Endodermal cell (in vitro differentiated cells): ENCODE measurements around the gene PLEKHA1. TPM values are rescaled to one million over a fixed set of nuclear protein-coding genes. Genes with fewer than 3 reads are reported as not detected.

Experiments used
- DNase-seq: peaks from one replicate; pipeline ENCODE4 v3.0.0-alpha.2; 2017
- H3K27ac ChIP-seq: 2 replicates; pipeline ENCODE4 v1.5.1; 2013; ENCODE audit warnings: mild to moderate bottlenecking, low read depth, low read length, moderate library complexity
- H3K27me3 ChIP-seq: 2 replicates; pipeline ENCODE4 v1.6.1; 2013; ENCODE audit warnings: mild to moderate bottlenecking, low read length, moderate library complexity; ENCODE audit not compliant: insufficient read depth, control insufficient read depth, poor library complexity, severe bottlenecking
- H3K36me3 ChIP-seq: 2 replicates; pipeline ENCODE4 v1.7.0; 2013; ENCODE audit warnings: mild to moderate bottlenecking, low read length, moderate library complexity; ENCODE audit not compliant: control insufficient read depth, insufficient read depth
- H3K4me1 ChIP-seq: one replicate; pipeline ENCODE4 v1.7.0; 2013; ENCODE audit warnings: low read length; ENCODE audit not compliant: control insufficient read depth, insufficient read depth
- H3K4me3 ChIP-seq: 2 replicates; pipeline ENCODE4 v1.5.1; 2013; ENCODE audit warnings: mild to moderate bottlenecking, low read length, moderate library complexity
- H3K9ac ChIP-seq: 2 replicates; pipeline ENCODE4 v1.6.1; 2013; ENCODE audit warnings: mild to moderate bottlenecking, low read length, moderate library complexity; ENCODE audit not compliant: poor library complexity, severe bottlenecking; ENCODE audit errors: extremely low read depth
- H3K9me3 ChIP-seq: 2 replicates; pipeline ENCODE4 v1.6.1; 2013; ENCODE audit warnings: mild to moderate bottlenecking, low read length, moderate library complexity; ENCODE audit not compliant: control insufficient read depth
- H3K27ac Mint-ChIP-seq: 2 replicates; pipeline ENCODE4 v1.8.0; 2020; ENCODE audit warnings: mixed read lengths
- H3K27me3 Mint-ChIP-seq: 2 replicates; pipeline ENCODE4 v1.8.0; 2021; ENCODE audit warnings: mild to moderate bottlenecking, mixed read lengths; ENCODE audit not compliant: insufficient read depth
- H3K36me3 Mint-ChIP-seq: 2 replicates; pipeline ENCODE4 v1.8.0; 2020; ENCODE audit warnings: low read depth, mixed read lengths
- H3K4me1 Mint-ChIP-seq: 2 replicates; pipeline ENCODE4 v1.8.0; 2020; ENCODE audit warnings: mixed read lengths
- H3K4me3 Mint-ChIP-seq: 2 replicates; pipeline ENCODE4 v1.8.0; 2020; ENCODE audit warnings: mild to moderate bottlenecking, moderate library complexity, mixed read lengths
- H3K9me3 Mint-ChIP-seq: 2 replicates; pipeline ENCODE4 v1.8.0; 2020; ENCODE audit warnings: mild to moderate bottlenecking, mixed read lengths
- WGBS, 2 experiments: methylation state at CpG; one replicate each; pipeline versions ENCODE4 v1.1.5 to v1.1.7; 2013; ENCODE audit warnings: missing lambda C conversion rate in 2 of 2, mixed read lengths in 1 of 2; ENCODE audit not compliant: insufficient coverage in 1 of 2, insufficient read length in 1 of 2; 5-methylcytosine and 5-hydroxymethylcytosine counted together
- total RNA-seq, 2 donors: library from RNA; stranded (reverse); fragmentation: NEBNext Ultra II Directional in 1 of 2; extraction: Animal tissue kit (Norgen Biotek cat#: 25700) in 1 of 2; gene quantifications; 2 replicates in 1 of 2; 3 replicates in 1 of 2; pipeline ENCODE4 v1.2.1, GENCODE V29; 2021
- TF ChIP-seq, protein P1 (sequence below): fragments of 200-600 bp; sonication (generic); conservative IDR thresholded peaks from 2 replicates; pipeline ENCODE4 v1.5.0; 2021; ENCODE audit warnings: antibody characterized with exemption, mild to moderate bottlenecking

PLEKHA1 gene
- total RNA-seq, 2 donors from 2014 or later, result 29.6 to 49.0 TPM

DNA sequence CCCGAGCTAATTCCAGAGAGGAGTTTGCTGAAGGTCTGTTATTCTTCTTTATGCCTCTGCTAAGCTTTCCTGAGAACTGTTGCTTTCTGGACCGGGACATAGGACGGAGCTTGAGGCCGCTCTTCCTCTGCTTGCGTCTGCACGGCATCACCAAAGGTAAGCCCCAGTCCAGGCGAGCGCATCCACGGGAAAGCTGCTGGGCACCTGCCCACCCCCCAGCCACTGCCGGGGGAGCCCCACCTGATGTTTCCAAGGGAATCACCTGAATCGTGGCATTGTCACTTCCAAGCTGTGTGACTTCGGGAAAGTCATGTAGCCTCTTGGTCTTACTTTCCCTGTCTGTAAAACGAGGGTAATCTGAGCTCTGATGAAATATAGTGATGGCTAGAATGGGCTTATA lies 45.1 kb upstream of the PLEKHA1 start:
- Mint-ChIP-seq H3K9me3 (no peaks in the 10 kb centered on the region), H3K36me3 (no peaks in the 10 kb centered on the region), H3K4me3 (no peak overlapping the region), H3K4me1 (no peaks in the 10 kb centered on the region), H3K27me3 (peaks cover 3% of the 10 kb centered on the region), H3K27ac (no peak overlapping the region)
- no peak for DNase-seq
- Histone ChIP-seq H3K9me3 (no peaks in the 10 kb centered on the region), H3K9ac (no peak overlapping the region), H3K27me3 (no peaks in the 10 kb centered on the region), H3K4me1 (no peaks in the 10 kb centered on the region), H3K36me3 (no peaks in the 10 kb centered on the region), H3K27ac (no peak overlapping the region), H3K4me3 (no peak overlapping the region)
- TF ChIP-seq, protein P1, sequence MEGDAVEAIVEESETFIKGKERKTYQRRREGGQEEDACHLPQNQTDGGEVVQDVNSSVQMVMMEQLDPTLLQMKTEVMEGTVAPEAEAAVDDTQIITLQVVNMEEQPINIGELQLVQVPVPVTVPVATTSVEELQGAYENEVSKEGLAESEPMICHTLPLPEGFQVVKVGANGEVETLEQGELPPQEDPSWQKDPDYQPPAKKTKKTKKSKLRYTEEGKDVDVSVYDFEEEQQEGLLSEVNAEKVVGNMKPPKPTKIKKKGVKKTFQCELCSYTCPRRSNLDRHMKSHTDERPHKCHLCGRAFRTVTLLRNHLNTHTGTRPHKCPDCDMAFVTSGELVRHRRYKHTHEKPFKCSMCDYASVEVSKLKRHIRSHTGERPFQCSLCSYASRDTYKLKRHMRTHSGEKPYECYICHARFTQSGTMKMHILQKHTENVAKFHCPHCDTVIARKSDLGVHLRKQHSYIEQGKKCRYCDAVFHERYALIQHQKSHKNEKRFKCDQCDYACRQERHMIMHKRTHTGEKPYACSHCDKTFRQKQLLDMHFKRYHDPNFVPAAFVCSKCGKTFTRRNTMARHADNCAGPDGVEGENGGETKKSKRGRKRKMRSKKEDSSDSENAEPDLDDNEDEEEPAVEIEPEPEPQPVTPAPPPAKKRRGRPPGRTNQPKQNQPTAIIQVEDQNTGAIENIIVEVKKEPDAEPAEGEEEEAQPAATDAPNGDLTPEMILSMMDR, result no peak
- 70 to 88% methylated on average over 4 to 13 of the region's 13 CpGs for WGBS, 2 experiments

DNA sequence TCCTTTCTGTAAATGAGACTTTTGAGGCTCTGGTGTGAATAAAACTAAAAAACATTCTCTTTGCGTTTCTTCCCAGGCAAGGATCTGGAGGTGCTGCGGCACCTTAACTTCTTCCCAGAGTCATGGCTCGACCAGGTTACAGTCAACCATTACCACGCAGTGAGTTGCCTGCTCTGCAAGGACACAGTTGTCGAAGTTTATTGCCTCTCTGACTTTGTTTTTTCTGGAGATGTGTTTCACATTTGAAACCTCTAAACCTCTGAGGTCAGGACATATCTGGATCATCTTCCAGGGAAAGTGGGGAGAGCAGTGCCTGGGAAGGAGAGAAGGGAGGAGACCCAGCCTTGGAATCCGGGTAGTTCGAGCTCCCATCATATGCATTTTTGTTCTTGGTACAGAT lies 43.4 kb upstream of the PLEKHA1 start:
- no peak for DNase-seq
- H3K27ac Mint-ChIP-seq, result no peak overlapping the region

DNA sequence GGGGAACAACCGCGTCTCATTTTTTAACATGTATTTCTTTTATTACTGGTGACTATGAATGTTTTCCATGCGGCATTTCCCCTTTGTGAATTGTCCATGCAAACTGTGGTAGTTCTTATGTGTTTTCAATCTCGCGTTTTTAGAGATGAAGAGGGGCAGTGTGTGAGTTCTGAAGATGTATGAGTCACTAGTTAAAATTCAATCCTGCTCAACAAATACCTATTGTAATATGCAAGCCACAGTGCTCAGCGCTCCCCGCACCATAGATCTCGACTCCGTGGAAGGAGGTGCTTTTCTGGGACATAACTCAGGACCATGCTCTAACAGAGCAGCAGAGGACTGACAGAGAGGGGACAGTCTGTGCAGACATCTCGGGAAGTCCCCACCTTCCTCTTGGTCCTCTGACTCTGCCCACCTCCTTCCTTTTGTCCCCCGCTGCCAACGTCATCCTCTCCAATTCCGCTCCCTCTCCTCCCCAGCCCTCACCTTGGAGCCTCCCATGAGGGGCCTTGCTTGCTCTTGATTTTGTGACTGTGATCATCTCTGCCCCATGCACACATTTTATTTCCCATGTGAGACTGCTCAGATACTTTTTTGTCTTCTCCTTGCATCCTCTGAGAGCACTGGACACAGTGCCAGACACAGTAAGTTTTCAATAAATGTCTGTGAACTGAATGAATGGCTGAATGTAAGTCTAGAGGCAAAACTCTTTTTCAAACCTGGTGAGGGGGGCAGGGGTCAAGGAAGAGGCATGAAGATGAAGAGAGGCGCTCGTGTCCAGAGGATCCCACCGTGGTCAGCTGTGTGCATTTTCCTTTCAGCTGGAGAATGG lies 42.7 kb upstream of the PLEKHA1 start:
- Mint-ChIP-seq H3K4me1 (no peaks in the 10 kb centered on the region), H3K9me3 (no peaks in the 10 kb centered on the region), H3K27ac (no peak overlapping the region), H3K4me3 (no peak overlapping the region), H3K27me3 (peaks cover 3% of the 10 kb centered on the region), H3K36me3 (no peaks in the 10 kb centered on the region)
- Histone ChIP-seq H3K27ac (no peak overlapping the region), H3K4me3 (no peak overlapping the region), H3K9me3 (no peaks in the 10 kb centered on the region), H3K27me3 (no peaks in the 10 kb centered on the region), H3K4me1 (no peaks in the 10 kb centered on the region), H3K9ac (no peak overlapping the region), H3K36me3 (no peaks in the 10 kb centered on the region)
- TF ChIP-seq, protein P1, result no peak
- DNase-seq, result no peak
- WGBS, 2 experiments, result 79 to 92% methylated on average over 14 to 16 of the region's 16 CpGs

More for the DNA sequence above, 43.4 kb upstream of the PLEKHA1 start:
- no peaks in the 10 kb centered on the region for H3K4me1 Mint-ChIP-seq
- no peaks in the 10 kb centered on the region for H3K9me3 Mint-ChIP-seq
- Histone ChIP-seq H3K36me3 (no peaks in the 10 kb centered on the region), H3K9ac (no peak overlapping the region), H3K4me3 (no peak overlapping the region), H3K4me1 (no peaks in the 10 kb centered on the region), H3K9me3 (no peaks in the 10 kb centered on the region), H3K27ac (no peak overlapping the region), H3K27me3 (no peaks in the 10 kb centered on the region)
- no peak overlapping the region for H3K4me3 Mint-ChIP-seq
- TF ChIP-seq, protein P1, result no peak
- WGBS, 2 experiments, result 94 to 100% methylated on average over 5 to 7 of the region's 7 CpGs
- no peaks in the 10 kb centered on the region for H3K36me3 Mint-ChIP-seq
- peaks cover 3% of the 10 kb centered on the region for H3K27me3 Mint-ChIP-seq
